Stimulated activated CD4-positive, alpha-beta T cell treated with anti-CD3 and anti-CD28 coated beads, Interleukin-4, amount 100 ng/mL, for 24 hours (primary cell): ENCODE measurements around the gene VSX2.

ENCODE experiments used
- DNase-seq: peaks from one replicate; pipeline ENCODE4 v3.0.0-alpha.2; 2020

VSX2 gene

DNA sequence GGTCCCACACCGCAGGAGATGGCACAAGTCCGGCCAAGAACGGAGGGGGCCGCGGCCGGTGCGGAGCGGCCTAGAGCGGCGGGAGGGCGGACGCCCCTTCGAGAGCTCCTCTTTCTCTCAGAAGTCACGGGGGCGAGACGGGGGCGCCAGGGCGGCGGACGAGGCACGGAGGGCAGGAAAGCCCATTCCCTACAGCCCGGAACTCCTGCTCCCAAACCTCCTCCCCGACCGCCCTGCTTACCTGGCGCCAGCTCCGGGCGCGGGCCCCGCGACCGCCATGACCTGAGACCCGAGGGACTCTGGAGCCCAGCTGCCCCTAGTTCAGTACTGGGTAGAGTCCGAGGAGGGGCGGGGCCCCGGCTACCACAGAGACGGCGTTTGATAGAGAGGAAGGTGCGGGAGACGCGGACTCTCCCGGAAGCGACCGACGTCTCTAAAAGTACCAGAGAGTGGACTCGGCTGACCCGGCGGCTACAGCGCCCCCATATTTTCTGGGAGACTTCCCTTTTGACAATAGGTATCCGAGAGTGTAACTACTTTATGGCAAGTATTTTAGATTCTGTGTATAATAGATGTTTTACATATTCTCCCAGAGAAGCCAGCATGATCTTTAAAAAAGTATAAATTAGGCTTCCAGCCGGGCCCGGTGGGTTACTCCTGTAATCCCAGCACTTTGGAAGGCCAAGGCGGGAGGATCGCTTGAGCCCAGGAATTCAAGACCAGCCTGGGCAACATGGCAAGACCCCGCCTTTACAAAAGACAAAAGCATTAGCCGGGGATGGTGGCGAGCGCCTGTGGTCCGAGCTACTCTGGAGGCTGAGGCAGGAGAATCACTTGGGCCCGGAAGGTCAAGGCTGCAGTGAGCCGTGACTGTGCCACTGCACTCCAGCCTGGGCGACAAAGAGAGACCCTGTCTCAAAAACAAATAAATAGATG is 63.7 kb downstream of the VSX2 start, which contains the start of gene ABCD4:
Gene ABCD4, minus strand, starts transcription at position 301 of the 936 bp plus-strand sequence. Its CDS starts 22 bp downstream, at position 279.
- peak; percentile 91 for DNase-seq

DNA sequence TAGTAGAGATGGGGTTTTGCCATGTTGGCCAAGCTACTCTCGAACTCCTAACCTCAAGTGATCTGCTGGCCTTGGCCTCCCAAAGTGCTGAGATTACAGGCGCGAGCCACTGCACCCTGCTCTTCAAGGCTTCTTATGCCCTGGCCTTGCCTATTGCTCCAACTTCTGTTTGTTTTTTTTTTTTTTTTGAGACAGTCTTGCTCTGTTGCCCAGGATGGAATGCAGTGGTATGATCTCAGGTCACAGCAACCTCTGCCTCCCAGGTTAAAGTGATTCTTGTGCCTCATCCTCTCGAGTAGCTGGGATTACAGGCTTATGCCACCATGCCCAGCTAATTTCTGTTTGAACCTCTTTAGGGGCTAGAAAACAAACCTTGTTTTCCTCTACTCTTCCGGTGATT is 69.4 kb downstream of the VSX2 start:
- DNase-seq: no peak

DNA sequence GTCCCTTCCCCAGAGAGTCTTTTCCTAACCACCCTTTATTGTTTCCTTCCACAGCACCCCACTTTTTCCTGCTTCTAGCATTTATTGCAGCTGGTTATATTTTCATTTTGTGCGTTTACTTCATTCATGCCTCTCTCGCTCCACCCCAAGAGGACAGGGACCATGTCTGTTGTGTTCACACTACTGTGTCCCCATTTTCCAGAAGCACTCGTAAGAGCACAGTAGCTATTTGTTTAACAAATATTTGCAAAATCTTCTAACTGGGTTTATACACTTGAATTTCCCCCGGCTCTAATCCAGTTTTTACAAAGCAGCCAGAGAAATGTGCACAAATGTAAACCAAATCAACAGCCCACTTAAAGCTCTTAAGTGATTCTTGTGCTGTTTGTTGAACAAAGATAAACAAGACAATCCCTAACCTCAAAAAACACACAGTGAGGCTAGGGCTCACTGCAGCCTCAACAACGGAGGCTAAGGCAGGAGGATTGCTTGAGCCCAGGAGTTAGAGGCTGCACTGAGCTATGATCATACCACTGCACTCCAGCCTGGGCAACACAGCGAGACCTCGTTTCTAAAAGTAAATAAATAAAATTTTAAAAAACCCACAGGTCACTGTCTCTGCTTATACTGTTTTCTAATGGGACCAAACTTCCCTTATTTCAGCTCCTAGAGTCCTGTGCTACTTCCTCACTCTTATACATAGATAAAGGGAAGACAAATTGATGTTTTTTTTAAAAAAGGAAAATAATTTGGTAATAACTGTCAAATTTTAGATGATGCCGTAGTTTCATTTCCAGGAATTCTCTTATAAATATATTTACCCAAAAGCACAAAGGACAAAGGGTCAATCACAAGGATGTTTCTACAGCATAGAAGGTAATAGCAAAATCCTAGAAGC is 70.1 kb downstream of the VSX2 start:
- no peak for DNase-seq

DNA sequence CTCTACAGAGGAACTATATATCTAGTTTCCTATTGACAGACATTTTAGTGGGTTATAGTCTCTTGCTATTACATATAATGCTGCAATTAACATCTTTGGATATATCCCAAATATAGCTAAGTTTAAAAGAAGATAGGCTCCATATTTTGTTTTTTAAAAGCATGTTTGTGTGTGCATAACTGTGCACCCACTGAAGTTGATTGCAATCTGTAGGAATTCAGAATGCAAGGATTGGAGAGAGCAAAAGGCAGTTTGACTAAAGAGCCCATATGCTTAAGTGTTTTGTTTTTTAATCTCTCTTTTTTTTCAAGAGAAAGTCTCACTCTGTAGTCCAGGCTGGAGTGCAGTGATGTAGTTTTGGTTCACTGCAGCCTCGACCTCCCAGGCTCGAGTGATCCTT is 72.9 kb downstream of the VSX2 start:
- DNase-seq: no peak
